Suprapubic skin (tissue), 4 donors: ENCODE measurements around the gene EPHA10. TPM values are rescaled to one million over a fixed set of nuclear protein-coding genes. Genes with fewer than 3 reads are reported as not detected.

Experiments
- DNase-seq, 2 donors: peaks; one replicate each; pipeline ENCODE4 v3.0.0-alpha.2; 2019; ENCODE audit warnings: low spot score in 2 of 2
- H3K27ac ChIP-seq: fragments of 200-600 bp; sonication (generic); one replicate; pipeline ENCODE4 v1.5.1; 2019
- H3K27me3 ChIP-seq: fragments of 200-600 bp; sonication (generic); one replicate; pipeline ENCODE4 v1.5.1; 2019
- H3K36me3 ChIP-seq: fragments of 200-600 bp; sonication (generic); one replicate; pipeline ENCODE4 v1.5.1; 2019
- H3K4me1 ChIP-seq: fragments of 200-600 bp; sonication (generic); one replicate; pipeline ENCODE4 v1.5.1; 2019
- H3K4me3 ChIP-seq: fragments of 200-600 bp; sonication (generic); one replicate; pipeline ENCODE4 v1.5.1; 2019; ENCODE audit warnings: mild to moderate bottlenecking
- H3K9me3 ChIP-seq: fragments of 200-600 bp; sonication (generic); one replicate; pipeline ENCODE4 v1.5.1; 2019
- CTCF ChIP-seq, 2 donors: fragments of 200-600 bp in 1 of 2; fragments of 450-650 bp in 1 of 2; sonication (generic) in 1 of 2; IDR thresholded peaks; one replicate each; pipeline ENCODE4 v1.5.1; 2016 to 2019; ENCODE audit warnings: antibody characterized with exemption in 2 of 2, mild to moderate bottlenecking in 1 of 2, moderate library complexity in 1 of 2
- EP300 ChIP-seq: sonication (generic); formaldehyde crosslinking; IDR thresholded peaks from one replicate; pipeline ENCODE4 v1.6.1; 2017; ENCODE audit warnings: antibody characterized with exemption
- POLR2A ChIP-seq, 2 donors: fragments of 450-650 bp; IDR thresholded peaks; one replicate each; pipeline ENCODE4 v1.6.1; 2017; ENCODE audit warnings: antibody characterized with exemption in 2 of 2, mild to moderate bottlenecking in 2 of 2, moderate library complexity in 2 of 2
- POLR2AphosphoS5 ChIP-seq, 3 donors: sonication (generic); formaldehyde crosslinking; IDR thresholded peaks; one replicate each; pipeline ENCODE4 v1.6.1; 2017; ENCODE audit warnings: antibody characterized with exemption in 3 of 3
- WGBS: methylation state at CpG from one replicate; pipeline ENCODE4 v1.1.5; 2018; 5-methylcytosine and 5-hydroxymethylcytosine counted together
- total RNA-seq, 4 donors: library from RNA; depleted of rRNA; stranded (reverse); fragments of >200 nt; gene quantifications; one replicate each; pipeline ENCODE4 v1.1.0, GENCODE V29; 2016

Gene EPHA10
- total RNA-seq, 4 donors from 2014 or later: 0.23 to 0.34 TPM; not detected in 2

GRCh38 chr1:37734629-37735591 lies 30.0 kb downstream of the EPHA10 start:
- 27% methylated on average over 30 of the region's 32 CpGs for WGBS

GRCh38 chr1:37732111-37732780 lies 32.7 kb downstream of the EPHA10 start:
- H3K27me3 ChIP-seq: peaks cover 51% of the 10 kb centered on the region
- DNase-seq: no peak
- no peaks in the 10 kb centered on the region for H3K9me3 ChIP-seq
- H3K4me3 ChIP-seq: no peak overlapping the region
- WGBS: 83% methylated on average over 11 of the region's 12 CpGs
- no peaks in the 10 kb centered on the region for H3K4me1 ChIP-seq
- TF ChIP-seq CTCF (IDR thresholded peaks at IDR 0.05) (no peak), POLR2A (IDR thresholded peaks at IDR 0.05) (no peak), POLR2AphosphoS5 (IDR thresholded peaks at IDR 0.05) (no peak), EP300 (no peak)
- no peaks in the 10 kb centered on the region for H3K36me3 ChIP-seq
- no peak overlapping the region for H3K27ac ChIP-seq

More at GRCh38 chr1:37734629-37735591, 30.0 kb downstream of the EPHA10 start:
- no peak for DNase-seq
- H3K36me3 ChIP-seq: no peaks in the 10 kb centered on the region
- peaks cover 36% of the 10 kb centered on the region for H3K27me3 ChIP-seq
- no peaks in the 10 kb centered on the region for H3K9me3 ChIP-seq
- no peak overlapping the region for H3K27ac ChIP-seq
- no peak for TF ChIP-seq EP300
- no peak for TF ChIP-seq POLR2A (IDR thresholded peaks at IDR 0.05)
- TF ChIP-seq CTCF (IDR thresholded peaks at IDR 0.05): no peak
- TF ChIP-seq POLR2AphosphoS5 (IDR thresholded peaks at IDR 0.05): no peak
- no peaks in the 10 kb centered on the region for H3K4me1 ChIP-seq
- H3K4me3 ChIP-seq: no peak overlapping the region

- TF ChIP-seq POLR2AphosphoS5 (IDR thresholded peaks at IDR 0.05) (no peak), EP300 (no peak), POLR2A (IDR thresholded peaks at IDR 0.05) (no peak), CTCF (IDR thresholded peaks at IDR 0.05) (no peak)
- Histone ChIP-seq H3K36me3 (no peaks in the 10 kb centered on the region), H3K27me3 (peaks cover 50% of the 10 kb centered on the region), H3K4me1 (no peaks in the 10 kb centered on the region), H3K9me3 (no peaks in the 10 kb centered on the region), H3K4me3 (no peak overlapping the region), H3K27ac (no peak overlapping the region)
- WGBS: 93% methylated on average over 15 of the region's 15 CpGs
- DNase-seq: no peak
These were observed 33.5 kb downstream of the EPHA10 start for GRCh38 chr1:37731312-37732019.

GRCh38 chr1:37730376-37730775 lies 34.5 kb downstream of the EPHA10 start:
- Histone ChIP-seq H3K4me1 (no peaks in the 10 kb centered on the region), H3K9me3 (no peaks in the 10 kb centered on the region)
- DNase-seq: no peak

More at GRCh38 chr1:37730376-37730775, 34.5 kb downstream of the EPHA10 start:
- WGBS: 74% methylated on average over 5 of the region's 5 CpGs
- no peak overlapping the region for H3K27ac ChIP-seq
- H3K36me3 ChIP-seq: no peaks in the 10 kb centered on the region
- no peak for TF ChIP-seq POLR2A (IDR thresholded peaks at IDR 0.05)
- no peak for TF ChIP-seq CTCF (IDR thresholded peaks at IDR 0.05)
- no peak for TF ChIP-seq POLR2AphosphoS5 (IDR thresholded peaks at IDR 0.05)
- TF ChIP-seq EP300: no peak
- no peak overlapping the region for H3K4me3 ChIP-seq
- peaks cover 46% of the 10 kb centered on the region for H3K27me3 ChIP-seq
